ENCODE measurements around the gene ATP5MC2. TPM values are rescaled to one million over a fixed set of nuclear protein-coding genes. Genes with fewer than 3 reads are reported as not detected.
"Not testable (repeated sequence)": the region's sequence is repeated elsewhere in the genome, so short reads cannot be mapped to it uniquely, and the experiment has no call there.

The ATP5MC2 gene
- 283 TPM for total RNA-seq (ENCODE audit: unreplicated experiment)
- long read RNA-seq, transcript ATP5MC2-203 (4 exons, 1,976 nt): minor isoform, 89 of 335 reads
- long read RNA-seq, transcript ATP5MC2-202 (5 exons, 878 nt): major isoform, 232 of 335 reads
- long read RNA-seq, partial matches to known transcripts: 1 of 335 reads
- long read RNA-seq, other reads (novel, unspliced or antisense): 12 of 335 reads

- peak; percentile 96 for TF ChIP-seq CTCF (IDR thresholded peaks at IDR 0.05; ENCODE audit: partially characterized antibody, unreplicated experiment)
- peaks cover 22% of the 10 kb centered on the region for H3K4me1 Mint-ChIP-seq (ENCODE audit: low read depth, unreplicated experiment)
- H3K27me3 Mint-ChIP-seq (ENCODE audit: unreplicated experiment): peaks cover 4% of the 10 kb centered on the region
- peak within 1 kb of the TSS; percentile 100 for H3K4me3 Mint-ChIP-seq (ENCODE audit: unreplicated experiment)
- no peaks in the 10 kb centered on the region for H3K36me3 Mint-ChIP-seq (ENCODE audit: unreplicated experiment)
- peak within 1 kb of the TSS; percentile 98 for H3K27ac Mint-ChIP-seq (ENCODE audit: unreplicated experiment)
- peak; percentile 97 for DNase-seq
- peaks cover 14% of the 10 kb centered on the region for H3K9me3 Mint-ChIP-seq (ENCODE audit: unreplicated experiment)
Observed at GRCh38 chr12:53675701-53676607, at the start of gene ATP5MC2. Gene ATP5MC2 (minus strand): TSS chr12:53676083. CDS start chr12:53672614, 3,469 bp downstream.

- H3K36me3 Mint-ChIP-seq (ENCODE audit: unreplicated experiment): peaks cover 17% of the 10 kb centered on the region
- H3K27ac Mint-ChIP-seq (ENCODE audit: unreplicated experiment): no peak overlapping the region
- no peak overlapping the region for H3K4me3 Mint-ChIP-seq (ENCODE audit: unreplicated experiment)
- TF ChIP-seq CTCF (IDR thresholded peaks at IDR 0.05; ENCODE audit: partially characterized antibody, unreplicated experiment): no peak
- peaks cover 7% of the 10 kb centered on the region for H3K27me3 Mint-ChIP-seq (ENCODE audit: unreplicated experiment)
- DNase-seq: no peak
- H3K4me1 Mint-ChIP-seq (ENCODE audit: low read depth, unreplicated experiment): no peaks in the 10 kb centered on the region
- peaks cover 1% of the 10 kb centered on the region for H3K9me3 Mint-ChIP-seq (ENCODE audit: unreplicated experiment)
Observed at GRCh38 chr12:53722450-53723041, 46.7 kb upstream of the ATP5MC2 start.

- no peak for TF ChIP-seq CTCF (IDR thresholded peaks at IDR 0.05; ENCODE audit: partially characterized antibody, unreplicated experiment)
- Mint-ChIP-seq H3K4me1 (ENCODE audit: low read depth, unreplicated experiment) (no peaks in the 10 kb centered on the region), H3K9me3 (ENCODE audit: unreplicated experiment) (peaks cover 6% of the 10 kb centered on the region), H3K4me3 (ENCODE audit: unreplicated experiment) (no peak overlapping the region), H3K27me3 (ENCODE audit: unreplicated experiment) (peaks cover 7% of the 10 kb centered on the region), H3K27ac (ENCODE audit: unreplicated experiment) (no peak overlapping the region), H3K36me3 (ENCODE audit: unreplicated experiment) (peaks cover 30% of the 10 kb centered on the region)
- DNase-seq: no peak
Observed at GRCh38 chr12:53720946-53721345, 45.1 kb upstream of the ATP5MC2 start.

- Mint-ChIP-seq H3K4me3 (ENCODE audit: unreplicated experiment) (no peak overlapping the region), H3K4me1 (ENCODE audit: low read depth, unreplicated experiment) (no peaks in the 10 kb centered on the region), H3K27me3 (ENCODE audit: unreplicated experiment) (peaks cover 5% of the 10 kb centered on the region), H3K36me3 (ENCODE audit: unreplicated experiment) (peaks cover 28% of the 10 kb centered on the region), H3K9me3 (ENCODE audit: unreplicated experiment) (peaks cover 6% of the 10 kb centered on the region), H3K27ac (ENCODE audit: unreplicated experiment) (no peak overlapping the region)
- no peak for TF ChIP-seq CTCF (IDR thresholded peaks at IDR 0.05; ENCODE audit: partially characterized antibody, unreplicated experiment)
- no peak for DNase-seq
Observed at GRCh38 chr12:53719649-53720048, 43.8 kb upstream of the ATP5MC2 start.

GRCh38 chr12:53718567-53718966 is 42.7 kb upstream of the ATP5MC2 start:
- not testable (repeated sequence) for H3K4me3 Mint-ChIP-seq (ENCODE audit: unreplicated experiment); H3K9me3 Mint-ChIP-seq (ENCODE audit: unreplicated experiment); H3K4me1 Mint-ChIP-seq (ENCODE audit: low read depth, unreplicated experiment); H3K27me3 Mint-ChIP-seq (ENCODE audit: unreplicated experiment); DNase-seq; H3K27ac Mint-ChIP-seq (ENCODE audit: unreplicated experiment)
- H3K36me3 Mint-ChIP-seq (ENCODE audit: unreplicated experiment): peaks cover 26% of the 10 kb centered on the region
